ENCODE measurements around the gene LRRTM2. TPM values are rescaled to one million over a fixed set of nuclear protein-coding genes. Genes with fewer than 3 reads are reported as not detected.

LRRTM2 gene
- total RNA-seq, 4 donors from 2014 or later, result under 0.01 to 1.4 (median 0.55) TPM; not detected in 1

DNA sequence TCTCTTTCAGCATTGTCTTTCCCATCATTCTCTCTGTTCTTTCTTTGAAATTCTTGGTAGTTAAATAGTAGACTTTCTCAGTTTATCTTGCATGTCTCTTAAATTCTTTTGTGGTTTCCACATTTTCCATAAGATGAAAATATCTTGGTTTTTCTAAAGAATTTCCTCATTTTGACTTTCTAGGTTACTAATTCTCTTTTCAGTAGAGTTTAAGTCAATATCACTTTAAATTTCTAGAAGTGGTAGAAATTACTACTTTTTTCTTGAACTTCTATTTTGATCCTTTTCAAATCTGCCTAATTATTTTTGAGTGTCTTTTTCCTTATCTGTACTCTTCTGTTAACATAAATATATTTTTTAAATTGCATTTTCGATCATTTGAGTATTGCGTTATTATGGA is 23.6 kb upstream of the LRRTM2 start:
- H3K4me3 ChIP-seq, result no peak overlapping the region
- DNase-seq, result no peak
- TF ChIP-seq POLR2A (IDR thresholded peaks at IDR 0.05), result no peak
- TF ChIP-seq, protein P1, sequence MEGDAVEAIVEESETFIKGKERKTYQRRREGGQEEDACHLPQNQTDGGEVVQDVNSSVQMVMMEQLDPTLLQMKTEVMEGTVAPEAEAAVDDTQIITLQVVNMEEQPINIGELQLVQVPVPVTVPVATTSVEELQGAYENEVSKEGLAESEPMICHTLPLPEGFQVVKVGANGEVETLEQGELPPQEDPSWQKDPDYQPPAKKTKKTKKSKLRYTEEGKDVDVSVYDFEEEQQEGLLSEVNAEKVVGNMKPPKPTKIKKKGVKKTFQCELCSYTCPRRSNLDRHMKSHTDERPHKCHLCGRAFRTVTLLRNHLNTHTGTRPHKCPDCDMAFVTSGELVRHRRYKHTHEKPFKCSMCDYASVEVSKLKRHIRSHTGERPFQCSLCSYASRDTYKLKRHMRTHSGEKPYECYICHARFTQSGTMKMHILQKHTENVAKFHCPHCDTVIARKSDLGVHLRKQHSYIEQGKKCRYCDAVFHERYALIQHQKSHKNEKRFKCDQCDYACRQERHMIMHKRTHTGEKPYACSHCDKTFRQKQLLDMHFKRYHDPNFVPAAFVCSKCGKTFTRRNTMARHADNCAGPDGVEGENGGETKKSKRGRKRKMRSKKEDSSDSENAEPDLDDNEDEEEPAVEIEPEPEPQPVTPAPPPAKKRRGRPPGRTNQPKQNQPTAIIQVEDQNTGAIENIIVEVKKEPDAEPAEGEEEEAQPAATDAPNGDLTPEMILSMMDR (IDR thresholded peaks at IDR 0.05), result no peak
- H3K9me3 ChIP-seq, result no peaks in the 10 kb centered on the region
- H3K4me1 ChIP-seq, result no peaks in the 10 kb centered on the region
- intact Hi-C loops (cut with DNase I; ENCODE audit: low total_unique reads), result no loop called here
- no peaks in the 10 kb centered on the region for H3K36me3 ChIP-seq
- H3K27ac ChIP-seq, result no peak overlapping the region
- H3K27me3 ChIP-seq, result no peaks in the 10 kb centered on the region

DNA sequence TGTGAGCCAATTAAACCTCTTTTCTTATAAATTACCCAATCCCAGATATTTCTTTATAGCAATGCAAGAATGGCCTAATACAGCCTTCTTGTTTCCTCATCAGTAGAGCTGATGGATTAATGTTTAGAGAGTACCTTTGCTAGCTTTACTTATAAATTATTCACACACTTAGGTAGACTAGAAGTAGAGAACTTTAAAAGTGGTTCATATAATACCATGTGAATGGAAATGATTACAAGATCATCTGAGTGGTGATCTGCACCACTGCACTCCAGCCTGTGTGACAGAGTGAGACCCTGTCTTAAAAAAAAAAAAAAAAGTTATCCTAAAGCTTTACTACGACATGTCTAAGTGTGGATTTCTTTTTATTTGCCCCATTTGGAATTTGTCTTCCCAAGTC is 23.2 kb upstream of the LRRTM2 start:
- no peak overlapping the region for H3K4me3 ChIP-seq
- intact Hi-C loops (cut with DNase I; ENCODE audit: low total_unique reads), result no loop called here
- H3K4me1 ChIP-seq, result no peaks in the 10 kb centered on the region
- TF ChIP-seq, protein P1 (IDR thresholded peaks at IDR 0.05), result no peak
- no peak for TF ChIP-seq POLR2A (IDR thresholded peaks at IDR 0.05)
- no peaks in the 10 kb centered on the region for H3K27me3 ChIP-seq
- H3K27ac ChIP-seq, result no peak overlapping the region
- no peaks in the 10 kb centered on the region for H3K36me3 ChIP-seq
- H3K9me3 ChIP-seq, result no peaks in the 10 kb centered on the region
- DNase-seq, result no peak

DNA sequence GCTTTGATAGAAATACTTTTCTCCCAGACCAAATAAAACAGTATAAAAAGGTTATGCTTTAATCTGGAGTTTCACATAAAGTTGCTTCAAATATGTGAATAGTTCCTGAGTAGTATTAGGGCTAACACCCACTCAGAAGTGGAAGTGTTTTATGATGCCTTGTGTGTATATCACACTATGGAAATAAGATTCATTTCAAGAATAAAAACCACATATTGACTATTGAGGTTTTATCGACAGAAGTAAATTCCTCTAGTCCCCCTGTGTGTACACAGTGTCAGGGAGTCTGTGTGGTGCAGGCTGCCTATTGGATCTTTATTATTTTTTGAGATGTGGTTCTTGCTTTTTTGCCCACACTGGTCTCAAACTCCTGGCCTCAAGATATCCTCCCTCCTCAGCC is 20.8 kb upstream of the LRRTM2 start:
- H3K36me3 ChIP-seq, result no peaks in the 10 kb centered on the region
- H3K4me1 ChIP-seq, result no peaks in the 10 kb centered on the region
- intact Hi-C loops (cut with DNase I; ENCODE audit: low total_unique reads), result no loop called here
- H3K27ac ChIP-seq, result no peak overlapping the region
- H3K4me3 ChIP-seq, result no peak overlapping the region
- TF ChIP-seq, protein P1 (IDR thresholded peaks at IDR 0.05), result no peak
- no peak for TF ChIP-seq POLR2A (IDR thresholded peaks at IDR 0.05)
- no peaks in the 10 kb centered on the region for H3K27me3 ChIP-seq
- H3K9me3 ChIP-seq, result no peaks in the 10 kb centered on the region
- no peak for DNase-seq

DNA sequence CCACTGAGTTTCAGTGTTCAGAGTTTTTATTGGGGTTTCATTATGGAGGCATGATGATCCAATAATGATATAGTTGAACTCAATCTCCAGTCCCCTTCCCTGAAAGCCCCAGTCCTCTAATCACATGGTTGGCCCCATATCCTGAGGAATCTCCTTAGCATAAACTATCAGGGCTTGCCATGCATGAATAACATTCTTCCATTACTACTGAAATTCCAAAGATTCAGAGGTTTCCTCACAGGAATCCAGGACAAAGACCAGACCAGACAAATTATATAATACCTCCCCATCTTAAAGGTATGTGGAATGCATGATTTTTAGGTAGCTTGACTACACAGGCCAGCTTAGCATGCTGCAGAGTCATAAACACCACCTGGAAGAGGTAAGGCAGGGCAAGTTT is 15.5 kb upstream of the LRRTM2 start:
- Histone ChIP-seq H3K27me3 (no peaks in the 10 kb centered on the region), H3K4me1 (no peaks in the 10 kb centered on the region), H3K36me3 (no peaks in the 10 kb centered on the region), H3K4me3 (no peak overlapping the region), H3K27ac (no peak overlapping the region), H3K9me3 (no peaks in the 10 kb centered on the region)
- TF ChIP-seq POLR2A (IDR thresholded peaks at IDR 0.05), result no peak
- TF ChIP-seq, protein P1 (IDR thresholded peaks at IDR 0.05), result no peak
- intact Hi-C loops (cut with DNase I; ENCODE audit: low total_unique reads), result no loop called here
- no peak for DNase-seq

DNA sequence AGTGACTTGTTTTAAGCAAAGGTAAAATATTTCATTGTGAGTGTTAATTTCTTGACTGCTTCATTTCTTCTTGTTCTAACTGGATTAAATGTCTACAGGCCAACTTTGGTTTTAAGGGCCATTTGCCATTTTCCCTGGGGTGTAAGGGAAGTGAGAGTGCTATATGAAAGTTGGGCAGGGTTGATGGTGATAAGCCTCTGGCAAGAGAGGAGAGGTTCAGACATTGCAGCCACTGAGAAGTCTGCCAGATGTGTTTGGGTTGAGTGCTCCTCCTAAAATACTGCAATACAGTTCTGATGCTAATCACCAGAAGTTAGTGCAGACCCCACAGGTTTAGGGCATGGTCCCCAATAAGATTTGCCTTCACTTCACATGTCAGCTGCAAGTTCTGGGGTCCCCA is 14.9 kb upstream of the LRRTM2 start:
- Histone ChIP-seq H3K4me3 (no peak overlapping the region), H3K27ac (no peak overlapping the region), H3K36me3 (no peaks in the 10 kb centered on the region), H3K27me3 (no peaks in the 10 kb centered on the region), H3K9me3 (no peaks in the 10 kb centered on the region), H3K4me1 (no peaks in the 10 kb centered on the region)
- DNase-seq, result no peak
- TF ChIP-seq, protein P1 (IDR thresholded peaks at IDR 0.05), result no peak
- no peak for TF ChIP-seq POLR2A (IDR thresholded peaks at IDR 0.05)
- intact Hi-C loops (cut with DNase I; ENCODE audit: low total_unique reads), result no loop called here

Measured in uterus (tissue), 4 donors.